ENCODE measurements around the gene LPGAT1. TPM values are rescaled to one million over a fixed set of nuclear protein-coding genes. Genes with fewer than 3 reads are reported as not detected.

Gene LPGAT1
- total and polyA plus RNA-seq, 2 donors from 2014 or later, result 7.1 to 67.4 TPM

DNA sequence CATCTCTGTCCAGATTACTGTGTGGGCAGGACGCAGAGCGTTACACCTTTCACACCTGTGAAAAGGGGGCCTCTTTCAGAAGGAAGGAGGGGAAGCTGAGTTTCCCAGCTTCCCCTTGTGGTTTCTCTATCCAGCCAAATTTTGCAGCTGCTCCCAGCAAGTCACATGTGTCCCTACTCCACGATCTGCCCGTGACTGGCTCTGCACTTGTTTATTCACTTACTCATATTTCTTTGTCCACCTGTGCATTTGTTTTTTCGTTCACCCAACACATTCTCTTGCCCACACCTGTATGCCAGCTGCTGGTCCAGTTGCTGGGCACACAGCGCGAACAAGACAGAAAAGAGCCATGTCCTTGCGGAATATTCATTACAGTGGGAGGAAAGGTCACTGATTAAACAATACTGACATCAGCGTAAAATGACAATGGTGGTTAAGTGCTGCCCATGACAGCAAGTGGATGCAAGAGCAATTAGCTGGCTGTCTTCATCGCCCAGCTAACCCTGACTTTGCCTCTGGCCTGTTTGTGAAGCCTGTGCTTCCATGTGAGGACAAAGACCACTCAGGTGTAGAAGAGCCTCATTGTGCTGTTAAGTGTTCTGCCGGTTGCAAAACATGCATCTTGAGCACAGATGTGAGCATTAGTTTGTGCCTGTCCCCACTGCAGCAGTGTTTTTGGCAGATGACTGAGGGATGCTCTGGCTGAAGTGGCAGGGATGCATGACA, 126.6 kb downstream of the LPGAT1 start:
- no peak overlapping the region for H3K9ac ChIP-seq (ENCODE audit: low read length in 3 of 3)
- H3K4me1 ChIP-seq (ENCODE audit: control insufficient read depth in 2 of 3, insufficient read depth in 2 of 3, low read depth in 1 of 3, low read length in 3 of 3), result no peaks in the 10 kb centered on the region
- no peak overlapping the region for H3K27ac ChIP-seq (ENCODE audit: low read depth in 2 of 2, low read length in 2 of 2)
- TF ChIP-seq, protein P1, sequence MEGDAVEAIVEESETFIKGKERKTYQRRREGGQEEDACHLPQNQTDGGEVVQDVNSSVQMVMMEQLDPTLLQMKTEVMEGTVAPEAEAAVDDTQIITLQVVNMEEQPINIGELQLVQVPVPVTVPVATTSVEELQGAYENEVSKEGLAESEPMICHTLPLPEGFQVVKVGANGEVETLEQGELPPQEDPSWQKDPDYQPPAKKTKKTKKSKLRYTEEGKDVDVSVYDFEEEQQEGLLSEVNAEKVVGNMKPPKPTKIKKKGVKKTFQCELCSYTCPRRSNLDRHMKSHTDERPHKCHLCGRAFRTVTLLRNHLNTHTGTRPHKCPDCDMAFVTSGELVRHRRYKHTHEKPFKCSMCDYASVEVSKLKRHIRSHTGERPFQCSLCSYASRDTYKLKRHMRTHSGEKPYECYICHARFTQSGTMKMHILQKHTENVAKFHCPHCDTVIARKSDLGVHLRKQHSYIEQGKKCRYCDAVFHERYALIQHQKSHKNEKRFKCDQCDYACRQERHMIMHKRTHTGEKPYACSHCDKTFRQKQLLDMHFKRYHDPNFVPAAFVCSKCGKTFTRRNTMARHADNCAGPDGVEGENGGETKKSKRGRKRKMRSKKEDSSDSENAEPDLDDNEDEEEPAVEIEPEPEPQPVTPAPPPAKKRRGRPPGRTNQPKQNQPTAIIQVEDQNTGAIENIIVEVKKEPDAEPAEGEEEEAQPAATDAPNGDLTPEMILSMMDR (IDR thresholded peaks at IDR 0.05; ENCODE audit: borderline replicate concordance, extremely low read depth, insufficient read depth), result no peak
- H3K9me3 ChIP-seq (ENCODE audit: control insufficient read depth in 2 of 3, insufficient read depth in 1 of 3, low read length in 3 of 3), result no peaks in the 10 kb centered on the region
- FAIRE-seq (no peak), DNase-seq (peak in 2 of 5 donors; percentile 30 to 42)
- no peaks in the 10 kb centered on the region for H3K27me3 ChIP-seq (ENCODE audit: control insufficient read depth, insufficient read depth, low read length)
- no peaks in the 10 kb centered on the region for H3K36me3 ChIP-seq (ENCODE audit: control insufficient read depth in 2 of 3, insufficient read depth in 3 of 3, low read length in 3 of 3)
- intact Hi-C loops (cut with DNase I), result no loop called here
- no peak overlapping the region for H3K4me3 ChIP-seq (ENCODE audit: low read length in 3 of 3)

GRCh38 chr1:211701733-211702132, 128.8 kb downstream of the LPGAT1 start:
- Histone ChIP-seq H3K9me3 (ENCODE audit: control insufficient read depth in 2 of 3, insufficient read depth in 1 of 3, low read length in 3 of 3) (no peaks in the 10 kb centered on the region), H3K9ac (ENCODE audit: low read length in 3 of 3) (no peak overlapping the region), H3K4me3 (ENCODE audit: low read length in 3 of 3) (no peak overlapping the region), H3K4me1 (ENCODE audit: control insufficient read depth in 2 of 3, insufficient read depth in 2 of 3, low read depth in 1 of 3, low read length in 3 of 3) (peaks cover 0 to 4% (median 2%) of the 10 kb centered on the region in 3 donors), H3K27ac (ENCODE audit: low read depth in 2 of 2, low read length in 2 of 2) (no peak overlapping the region), H3K36me3 (ENCODE audit: control insufficient read depth in 2 of 3, insufficient read depth in 3 of 3, low read length in 3 of 3) (no peaks in the 10 kb centered on the region), H3K27me3 (ENCODE audit: control insufficient read depth, insufficient read depth, low read length) (no peaks in the 10 kb centered on the region)
- DNase-seq, result no peak
- intact Hi-C loops (cut with DNase I), result no loop called here
- TF ChIP-seq, protein P1 (IDR thresholded peaks at IDR 0.05; ENCODE audit: borderline replicate concordance, extremely low read depth, insufficient read depth), result no peak
- FAIRE-seq, result no peak

DNA sequence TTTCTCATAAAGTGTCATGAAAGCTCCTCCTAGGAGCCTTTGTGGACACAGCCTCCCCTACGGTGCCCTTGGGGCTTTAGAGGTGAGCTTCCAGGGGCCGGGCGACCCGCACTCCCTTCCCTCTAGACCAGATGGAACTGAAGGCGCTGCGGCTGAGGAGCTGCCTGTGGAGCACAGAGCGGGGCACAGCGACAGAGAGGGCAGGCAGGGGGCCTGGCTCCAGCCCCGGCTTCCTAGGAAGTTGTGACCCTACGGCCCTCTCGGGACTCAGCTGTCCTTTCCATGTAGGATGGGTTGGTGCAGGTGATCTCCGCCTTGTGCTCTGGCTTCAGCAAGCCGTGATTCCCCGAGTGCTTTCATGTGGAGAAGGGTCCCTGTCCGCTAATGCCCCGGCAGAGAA, 131.5 kb downstream of the LPGAT1 start:
- intact Hi-C loops (cut with DNase I), result no loop called here
- Histone ChIP-seq H3K4me3 (ENCODE audit: low read length in 3 of 3) (no peak overlapping the region), H3K27me3 (ENCODE audit: control insufficient read depth, insufficient read depth, low read length) (no peaks in the 10 kb centered on the region), H3K9ac (ENCODE audit: low read length in 3 of 3) (peak overlapping the region in 1 of 3 donors; percentile 26), H3K9me3 (ENCODE audit: control insufficient read depth in 2 of 3, insufficient read depth in 1 of 3, low read length in 3 of 3) (no peaks in the 10 kb centered on the region), H3K36me3 (ENCODE audit: control insufficient read depth in 2 of 3, insufficient read depth in 3 of 3, low read length in 3 of 3) (no peaks in the 10 kb centered on the region), H3K4me1 (ENCODE audit: control insufficient read depth in 2 of 3, insufficient read depth in 2 of 3, low read depth in 1 of 3, low read length in 3 of 3) (peaks cover 0 to 4% (median 2%) of the 10 kb centered on the region in 3 donors), H3K27ac (ENCODE audit: low read depth in 2 of 2, low read length in 2 of 2) (no peak overlapping the region)
- FAIRE-seq (no peak), DNase-seq (no peak)
- TF ChIP-seq, protein P1 (IDR thresholded peaks at IDR 0.05; ENCODE audit: borderline replicate concordance, extremely low read depth, insufficient read depth), result no peak
